Keratinocyte (primary cell): ENCODE results near the gene RNF169. TPM values are rescaled to one million over a fixed set of nuclear protein-coding genes. Genes with fewer than 3 reads are reported as not detected.
"Not testable (repeated sequence)": the region's sequence is repeated elsewhere in the genome, so short reads cannot be mapped to it uniquely, and the experiment has no call there.

Source experiments
- DNase-seq: peaks from one replicate; pipeline ENCODE4 v3.0.0-alpha.2; 2011; ENCODE audit warnings: low read depth, missing footprints, low spot score
- FAIRE-seq: peaks from 2 replicates; lab custom pipeline; 2011; peaks lifted over from hg19 to GRCh38; lab: Jason Lieb, UNC
- H2AFZ ChIP-seq: 2 replicates; pipeline ENCODE4 v1.6.0; 2012; ENCODE audit warnings: low read length, control low read depth, inconsistent platforms; ENCODE audit not compliant: control insufficient read depth
- H3K27ac ChIP-seq: 2 replicates; pipeline ENCODE4 v1.5.1; 2011; ENCODE audit warnings: low read length; ENCODE audit not compliant: control insufficient read depth, insufficient read depth
- H3K27me3 ChIP-seq: 3 replicates; pipeline ENCODE4 v1.6.0; 2011; ENCODE audit warnings: low read length; ENCODE audit not compliant: control insufficient read depth, insufficient read depth; ENCODE audit errors: extremely low read depth
- H3K36me3 ChIP-seq, 2 experiments: 2 replicates in 1 of 2; 3 replicates in 1 of 2; pipeline ENCODE4 v1.5.1; 2011; ENCODE audit warnings: low read length in 2 of 2, mild to moderate bottlenecking in 1 of 2; ENCODE audit not compliant: control insufficient read depth in 2 of 2, insufficient read depth in 2 of 2; ENCODE audit errors: extremely low read depth in 1 of 2
- H3K4me1 ChIP-seq: 3 replicates; pipeline ENCODE4 v1.5.1; 2011; ENCODE audit warnings: low read length; ENCODE audit not compliant: control insufficient read depth, insufficient read depth; ENCODE audit errors: extremely low read depth
- H3K4me2 ChIP-seq: 3 replicates; pipeline ENCODE4 v1.6.0; 2011; ENCODE audit warnings: low read depth, low read length; ENCODE audit not compliant: control insufficient read depth, insufficient read depth; ENCODE audit errors: extremely low read depth
- H3K4me3 ChIP-seq, 3 experiments: fragments of 200-600 bp in 1 of 3; sonication (generic) in 1 of 3; 2 replicates in 2 of 3; 3 replicates in 1 of 3; pipeline ENCODE4 v1.5.1; 2011 to 2016; ENCODE audit warnings: low read length in 3 of 3, mild to moderate bottlenecking in 3 of 3, control low read depth in 2 of 3, inconsistent platforms in 1 of 3, low read depth in 1 of 3, mixed read lengths in 1 of 3, mixed run types in 1 of 3, moderate library complexity in 1 of 3; ENCODE audit not compliant: control insufficient read depth in 2 of 3, insufficient read depth in 2 of 3; ENCODE audit errors: extremely low read depth in 1 of 3
- H3K79me2 ChIP-seq: 2 replicates; pipeline ENCODE4 v1.6.0; 2012; ENCODE audit warnings: low read length; ENCODE audit not compliant: control insufficient read depth, insufficient read depth
- H3K9ac ChIP-seq: 3 replicates; pipeline ENCODE4 v1.6.0; 2011; ENCODE audit warnings: low read length; ENCODE audit not compliant: control insufficient read depth, insufficient read depth; ENCODE audit errors: extremely low read depth
- H3K9me1 ChIP-seq: 3 replicates; pipeline ENCODE4 v1.6.0; 2011; ENCODE audit warnings: low read length; ENCODE audit not compliant: control insufficient read depth, insufficient read depth; ENCODE audit errors: extremely low read depth
- H3K9me3 ChIP-seq: 2 replicates; pipeline ENCODE4 v1.5.1; 2012; ENCODE audit warnings: low read depth, low read length; ENCODE audit not compliant: control insufficient read depth
- H4K20me1 ChIP-seq: 3 replicates; pipeline ENCODE4 v1.6.0; 2011; ENCODE audit warnings: low read length; ENCODE audit not compliant: control insufficient read depth, insufficient read depth; ENCODE audit errors: extremely low read depth
- EZH2 ChIP-seq: IDR thresholded peaks from one replicate; pipeline ENCODE4 v1.6.1; 2012; ENCODE audit warnings: inconsistent platforms, mild to moderate bottlenecking, low read length, moderate library complexity
- dilution Hi-C: fragments of 300-500 bp; cut with MboI; formaldehyde crosslinking; loops from one replicate; pipeline ENCODE4 v1.7.0; 2020; ENCODE audit warnings: low sequenced_read_pairs; ENCODE audit not compliant: extremely low pct_ligation_motif_present
- polyA plus RNA-seq, 5 experiments: library from polyadenylated mRNA; depleted of rRNA in 3 of 5; stranded (reverse) in 3 of 5; stranded (forward) in 1 of 5; unstranded in 1 of 5; fragments of >200 nt; gene quantifications; 1 replicate in 1 of 5; 2 replicates in 3 of 5; 3 replicates in 1 of 5; pipeline versions ENCODE4 v1.2.1 to v1.2.3, GENCODE V29; 2011 to 2012; ENCODE audit warnings: missing spikeins in 2 of 5, low read depth in 1 of 5, low replicate concordance in 1 of 5
- TF ChIP-seq, protein P1 (sequence below), 3 experiments: IDR thresholded peaks in 1 of 3; conservative IDR thresholded peaks in 1 of 3; optimal IDR thresholded peaks in 1 of 3; 2 replicates in 2 of 3; 3 replicates in 1 of 3; pipeline versions ENCODE3 to v1.5.1; 2011; ENCODE audit warnings: low read length in 3 of 3, mild to moderate bottlenecking in 3 of 3, moderate library complexity in 2 of 3, control low read depth in 1 of 3, inconsistent platforms in 1 of 3; ENCODE audit not compliant: insufficient read depth in 2 of 3; ENCODE audit errors: extremely low read depth in 1 of 3

Gene RNF169
- polyA plus RNA-seq, 1 donor (not counting 4 experiments of a cell fraction or from before 2014, with no cell fraction given): 8.9 TPM

DNA sequence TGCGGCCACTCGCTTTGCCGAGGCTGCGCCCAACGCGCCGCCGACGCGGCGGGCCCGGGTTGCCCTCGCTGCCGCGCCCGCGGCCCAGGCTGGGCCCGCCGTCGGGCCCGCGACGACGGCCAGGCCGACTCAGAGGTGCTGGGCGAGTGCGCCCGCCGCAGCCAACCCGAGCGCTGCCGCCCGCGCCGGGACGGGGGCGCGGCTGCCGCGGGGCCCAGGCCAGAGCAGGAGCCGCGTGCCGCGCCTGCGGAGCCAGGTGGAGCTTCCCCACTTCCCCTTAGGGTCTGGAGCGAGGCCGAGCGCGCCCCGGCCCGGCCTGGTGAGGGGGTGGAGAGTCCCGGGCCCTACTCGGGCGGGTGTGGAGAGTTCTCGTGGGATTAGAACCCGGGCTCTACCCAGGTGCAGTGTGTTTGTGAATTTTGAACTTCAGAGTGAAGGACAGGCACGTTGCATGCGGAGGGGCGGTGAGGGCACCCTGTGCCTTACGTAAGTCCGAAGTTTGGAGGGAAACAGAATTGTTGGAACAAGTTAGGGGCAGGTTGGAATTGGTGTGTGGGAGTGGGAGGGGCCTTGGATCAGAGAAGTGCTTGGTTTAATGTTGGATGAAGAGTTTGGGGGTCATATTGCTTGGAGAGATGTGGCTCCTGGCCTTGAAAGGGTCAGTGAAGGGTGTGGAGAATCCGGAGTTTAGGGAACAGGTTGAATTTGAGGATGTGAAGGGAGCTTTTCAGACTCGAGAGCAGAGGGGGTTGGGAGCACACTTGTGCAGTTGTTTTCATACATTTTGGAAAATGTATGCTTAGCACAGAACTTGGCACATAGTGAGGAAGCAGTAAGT is 697 bp downstream of the RNF169 start:
- H3K4me3 ChIP-seq: peak overlapping the region; percentile 76 to 79 (median 78)
- TF ChIP-seq, protein P1, sequence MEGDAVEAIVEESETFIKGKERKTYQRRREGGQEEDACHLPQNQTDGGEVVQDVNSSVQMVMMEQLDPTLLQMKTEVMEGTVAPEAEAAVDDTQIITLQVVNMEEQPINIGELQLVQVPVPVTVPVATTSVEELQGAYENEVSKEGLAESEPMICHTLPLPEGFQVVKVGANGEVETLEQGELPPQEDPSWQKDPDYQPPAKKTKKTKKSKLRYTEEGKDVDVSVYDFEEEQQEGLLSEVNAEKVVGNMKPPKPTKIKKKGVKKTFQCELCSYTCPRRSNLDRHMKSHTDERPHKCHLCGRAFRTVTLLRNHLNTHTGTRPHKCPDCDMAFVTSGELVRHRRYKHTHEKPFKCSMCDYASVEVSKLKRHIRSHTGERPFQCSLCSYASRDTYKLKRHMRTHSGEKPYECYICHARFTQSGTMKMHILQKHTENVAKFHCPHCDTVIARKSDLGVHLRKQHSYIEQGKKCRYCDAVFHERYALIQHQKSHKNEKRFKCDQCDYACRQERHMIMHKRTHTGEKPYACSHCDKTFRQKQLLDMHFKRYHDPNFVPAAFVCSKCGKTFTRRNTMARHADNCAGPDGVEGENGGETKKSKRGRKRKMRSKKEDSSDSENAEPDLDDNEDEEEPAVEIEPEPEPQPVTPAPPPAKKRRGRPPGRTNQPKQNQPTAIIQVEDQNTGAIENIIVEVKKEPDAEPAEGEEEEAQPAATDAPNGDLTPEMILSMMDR (optimal IDR thresholded peaks at IDR 0.05 in 1 of 3, IDR thresholded peaks at IDR 0.05 in 1 of 3, conservative IDR thresholded peaks at IDR 0.05 in 1 of 3; ENCODE audit: extremely low read depth in 1 of 3, insufficient read depth in 2 of 3, low read length in 3 of 3): no peak
- no peak for TF ChIP-seq EZH2
- dilution Hi-C loops: no loop called here
- H4K20me1 ChIP-seq: no peaks in the 10 kb centered on the region
- peak overlapping the region; percentile 51 for H2AFZ ChIP-seq
- no peaks in the 10 kb centered on the region for H3K9me1 ChIP-seq
- peaks cover 52% of the 10 kb centered on the region for H3K79me2 ChIP-seq
- H3K27ac ChIP-seq: peak overlapping the region; percentile 85
- no peaks in the 10 kb centered on the region for H3K9me3 ChIP-seq
- DNase-seq (no peak), FAIRE-seq (no peak)
- peaks cover 27% of the 10 kb centered on the region for H3K4me1 ChIP-seq
- no peaks in the 10 kb centered on the region for H3K36me3 ChIP-seq
- no peaks in the 10 kb centered on the region for H3K27me3 ChIP-seq
- H3K4me2 ChIP-seq: peak overlapping the region; percentile 95
- peak overlapping the region; percentile 92 for H3K9ac ChIP-seq

DNA sequence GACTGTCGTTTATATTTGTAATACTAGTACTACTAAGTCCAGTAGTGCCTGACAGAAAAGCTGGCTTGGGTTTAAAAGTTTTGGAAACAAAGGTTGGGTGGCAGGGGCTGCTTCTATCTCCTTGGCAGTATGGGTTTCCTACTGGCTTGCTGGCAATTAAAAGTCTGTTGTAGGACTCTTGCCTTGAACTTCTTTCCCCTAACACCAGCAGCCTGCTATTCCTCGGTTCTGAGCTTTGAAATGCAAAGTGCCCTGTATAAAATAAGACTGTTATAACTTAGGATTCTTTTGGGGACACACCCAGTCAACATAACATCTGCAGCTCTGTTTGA is 1.3 kb downstream of the RNF169 start:
- no peak for FAIRE-seq
- Histone ChIP-seq H3K79me2 (peaks cover 54% of the 10 kb centered on the region), H3K27ac (peak overlapping the region; percentile 85)

DNA sequence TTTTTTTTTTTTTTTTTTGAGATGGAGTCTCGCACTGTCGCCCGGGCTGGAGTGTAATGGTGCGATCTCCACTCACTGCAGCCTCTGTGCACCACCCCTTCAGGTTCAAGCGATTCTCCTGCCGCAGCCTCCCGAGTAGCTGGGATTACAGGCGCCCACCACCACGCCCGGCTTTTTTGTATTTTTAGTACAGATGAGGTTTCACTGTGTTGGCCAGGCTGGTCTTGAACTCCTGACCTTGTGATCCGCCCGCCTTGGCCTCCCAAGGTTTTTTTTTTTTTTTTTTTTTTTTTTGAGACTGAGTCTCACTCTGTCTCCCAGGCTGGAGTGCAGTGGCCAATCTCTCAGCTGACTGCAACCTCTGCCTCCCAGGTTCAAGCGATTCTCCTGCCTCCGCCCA is 1.9 kb downstream of the RNF169 start:
- dilution Hi-C loops, H3K36me3 ChIP-seq, DNase-seq, H3K9ac ChIP-seq, FAIRE-seq, H3K27ac ChIP-seq, H4K20me1 ChIP-seq, H3K9me3 ChIP-seq, H3K27me3 ChIP-seq, H2AFZ ChIP-seq, H3K9me1 ChIP-seq: not testable (repeated sequence)
- peaks cover 37% of the 10 kb centered on the region for H3K4me1 ChIP-seq
- H3K4me2 ChIP-seq: peak overlapping the region; percentile 95
- peaks cover 58% of the 10 kb centered on the region for H3K79me2 ChIP-seq
- peak overlapping the region in 2 of 3 experiments; percentile 78 to 79 for H3K4me3 ChIP-seq

More for the DNA sequence above, 1.3 kb downstream of the RNF169 start:
- Histone ChIP-seq H3K4me2 (peak overlapping the region; percentile 95), H3K4me3 (peak overlapping the region; percentile 76 to 79 (median 78)), H2AFZ (no peak overlapping the region), H3K4me1 (peaks cover 30% of the 10 kb centered on the region), H3K36me3 (no peaks in the 10 kb centered on the region), H3K9me3 (no peaks in the 10 kb centered on the region), H3K9me1 (no peaks in the 10 kb centered on the region), H3K9ac (peak overlapping the region; percentile 92), H4K20me1 (no peaks in the 10 kb centered on the region), H3K27me3 (no peaks in the 10 kb centered on the region)
- no peak for DNase-seq
- dilution Hi-C loops: no loop called here
- TF ChIP-seq, protein P1 (optimal IDR thresholded peaks at IDR 0.05 in 1 of 3, IDR thresholded peaks at IDR 0.05 in 1 of 3, conservative IDR thresholded peaks at IDR 0.05 in 1 of 3; ENCODE audit: extremely low read depth in 1 of 3, insufficient read depth in 2 of 3, low read length in 3 of 3): no peak
- TF ChIP-seq EZH2: no peak
